Kidney (tissue), 14 donors: Measurements from ENCODE around the gene GPC6. TPM values are rescaled to one million over a fixed set of nuclear protein-coding genes. Genes with fewer than 3 reads are reported as not detected.
"Not testable (repeated sequence)": the region's sequence is repeated elsewhere in the genome, so short reads cannot be mapped to it uniquely, and the experiment has no call there.

Experiments
- DNase-seq, 5 donors: peaks; one replicate each; pipeline ENCODE4 v3.0.0-alpha.2; 2013 to 2020
- FAIRE-seq: peaks from 2 replicates; lab custom pipeline; 2012; peaks lifted over from hg19 to GRCh38; lab: Jason Lieb, UNC
- H3K27ac ChIP-seq, 2 donors: one replicate each; pipeline ENCODE4 v1.7.0; 2013; ENCODE audit warnings: low read depth in 2 of 2, low read length in 2 of 2, inconsistent platforms in 1 of 2
- H3K27me3 ChIP-seq: one replicate; pipeline ENCODE4 v1.7.1; 2013; ENCODE audit warnings: low read length, inconsistent platforms; ENCODE audit not compliant: control insufficient read depth, insufficient read depth
- H3K36me3 ChIP-seq, 3 donors: one replicate each; pipeline versions ENCODE4 v1.7.0 to v1.7.1; 2013; ENCODE audit warnings: low read length in 3 of 3, control low read depth in 1 of 3, inconsistent platforms in 1 of 3; ENCODE audit not compliant: insufficient read depth in 3 of 3, control insufficient read depth in 2 of 3
- H3K4me1 ChIP-seq, 3 donors: one replicate each; pipeline versions ENCODE4 v1.7.0 to v1.7.1; 2013; ENCODE audit warnings: low read length in 3 of 3, inconsistent platforms in 1 of 3, low read depth in 1 of 3; ENCODE audit not compliant: control insufficient read depth in 2 of 3, insufficient read depth in 2 of 3
- H3K4me3 ChIP-seq, 3 donors: one replicate each; pipeline versions ENCODE4 v1.7.0 to v1.8.1; 2013; ENCODE audit warnings: low read length in 3 of 3, control low read depth in 1 of 3, inconsistent platforms in 1 of 3
- H3K9ac ChIP-seq, 3 donors: one replicate each; pipeline versions ENCODE4 v1.7.0 to v1.7.1; 2013; ENCODE audit warnings: low read length in 3 of 3, control low read depth in 1 of 3, inconsistent platforms in 1 of 3
- H3K9me3 ChIP-seq, 3 donors: one replicate each; pipeline versions ENCODE4 v1.7.0 to v1.7.1; 2013; ENCODE audit warnings: low read length in 3 of 3, control low read depth in 1 of 3, inconsistent platforms in 1 of 3; ENCODE audit not compliant: control insufficient read depth in 2 of 3, insufficient read depth in 1 of 3
- intact Hi-C: fragments of 100-400 bp; cut with DNase I; formaldehyde crosslinking; loops from one replicate; pipeline ENCODE4 v1.11.1; 2022
- polyA plus RNA-seq: library from polyadenylated mRNA; stranded (reverse); fragments of 350-450 nt; fragmentation: Illumina TruSeq; extraction: RNeasy Lipid Tissue Mini Kit (QIAGEN cat#74804); gene quantifications from one replicate; pipeline ENCODE4 v1.2.3, GENCODE V29; 2014; ENCODE audit warnings: low read depth, low replicate concordance; ENCODE audit not compliant: insufficient read depth
- total RNA-seq: library from RNA; stranded (reverse); fragmentation: NEBNext Ultra II Directional; extraction: Animal tissue kit (Norgen Biotek cat#: 25700); gene quantifications from one replicate; pipeline ENCODE4 v1.2.1, GENCODE V29; 2021
- TF ChIP-seq, protein P1 (sequence below): IDR thresholded peaks from 3 replicates; pipeline ENCODE4 v1.5.1; 2012; ENCODE audit warnings: mild to moderate bottlenecking, moderate library complexity, borderline replicate concordance; ENCODE audit not compliant: insufficient read depth; ENCODE audit errors: extremely low read depth
- donor health status: control.
- donor health status: control.
- donor health status: control.
- donor health status: control.
- donor health status: control.
- donor health status: DM: yes; HTN: yes; CAD: no.
- donor health status: Normal renal cell carcinoma (clear cell type).

GPC6 gene
- total and polyA plus RNA-seq, 2 donors from 2014 or later, result 6.2 to 15.5 TPM

DNA sequence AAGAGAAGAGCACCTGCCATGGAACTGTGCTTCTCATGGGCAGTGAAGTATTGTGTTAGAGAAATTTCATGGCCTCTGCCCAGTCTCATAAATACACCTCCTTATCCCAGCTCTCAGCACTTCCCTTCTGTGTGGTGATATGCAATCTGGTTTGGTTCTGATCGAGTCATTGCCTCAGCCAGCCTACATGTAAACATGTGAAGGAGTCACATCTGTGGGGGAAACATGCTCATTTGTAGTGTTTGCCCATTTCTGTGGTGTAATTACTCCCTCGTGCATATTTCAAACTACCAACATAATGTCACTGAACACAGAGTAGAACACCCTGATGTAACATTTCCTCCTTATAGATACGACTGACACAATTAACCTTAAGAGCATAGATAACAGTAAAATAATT is 1069.9 kb downstream of the GPC6 start:
- TF ChIP-seq, protein P1, sequence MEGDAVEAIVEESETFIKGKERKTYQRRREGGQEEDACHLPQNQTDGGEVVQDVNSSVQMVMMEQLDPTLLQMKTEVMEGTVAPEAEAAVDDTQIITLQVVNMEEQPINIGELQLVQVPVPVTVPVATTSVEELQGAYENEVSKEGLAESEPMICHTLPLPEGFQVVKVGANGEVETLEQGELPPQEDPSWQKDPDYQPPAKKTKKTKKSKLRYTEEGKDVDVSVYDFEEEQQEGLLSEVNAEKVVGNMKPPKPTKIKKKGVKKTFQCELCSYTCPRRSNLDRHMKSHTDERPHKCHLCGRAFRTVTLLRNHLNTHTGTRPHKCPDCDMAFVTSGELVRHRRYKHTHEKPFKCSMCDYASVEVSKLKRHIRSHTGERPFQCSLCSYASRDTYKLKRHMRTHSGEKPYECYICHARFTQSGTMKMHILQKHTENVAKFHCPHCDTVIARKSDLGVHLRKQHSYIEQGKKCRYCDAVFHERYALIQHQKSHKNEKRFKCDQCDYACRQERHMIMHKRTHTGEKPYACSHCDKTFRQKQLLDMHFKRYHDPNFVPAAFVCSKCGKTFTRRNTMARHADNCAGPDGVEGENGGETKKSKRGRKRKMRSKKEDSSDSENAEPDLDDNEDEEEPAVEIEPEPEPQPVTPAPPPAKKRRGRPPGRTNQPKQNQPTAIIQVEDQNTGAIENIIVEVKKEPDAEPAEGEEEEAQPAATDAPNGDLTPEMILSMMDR, result no peak
- Histone ChIP-seq H3K36me3 (no peaks in the 10 kb centered on the region), H3K9ac (no peak overlapping the region), H3K27ac (no peak overlapping the region), H3K4me3 (no peak overlapping the region), H3K4me1 (no peaks in the 10 kb centered on the region), H3K27me3 (no peaks in the 10 kb centered on the region), H3K9me3 (no peaks in the 10 kb centered on the region)
- no peak for DNase-seq
- intact Hi-C loops, result no loop called here
- FAIRE-seq, result no peak

DNA sequence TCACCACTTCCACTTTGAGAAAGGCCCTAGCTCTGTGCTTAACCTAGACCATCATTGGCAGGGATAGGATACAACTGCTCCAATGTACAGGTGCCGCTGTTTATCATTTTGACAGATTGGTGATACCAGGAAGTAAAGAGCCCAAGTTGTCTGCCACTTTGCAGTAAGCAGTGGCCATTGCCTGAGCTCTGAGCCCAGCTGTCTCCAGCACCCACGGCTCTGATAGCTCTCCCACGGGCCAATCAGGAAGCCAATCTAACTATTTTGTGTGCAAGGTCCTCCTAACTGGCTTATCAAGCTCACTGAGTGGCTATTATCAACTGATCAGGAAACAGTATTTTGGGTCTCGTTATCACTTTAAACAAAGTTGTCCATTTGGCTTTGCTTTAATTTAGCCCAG is 1071.7 kb downstream of the GPC6 start:
- H3K36me3 ChIP-seq, result no peaks in the 10 kb centered on the region
- intact Hi-C loops, result no loop called here
- H3K4me3 ChIP-seq, result no peak overlapping the region
- H3K4me1 ChIP-seq, result no peaks in the 10 kb centered on the region
- H3K9me3 ChIP-seq, result no peaks in the 10 kb centered on the region
- TF ChIP-seq, protein P1, result no peak
- no peak for DNase-seq
- no peak for FAIRE-seq
- H3K9ac ChIP-seq, result no peak overlapping the region
- H3K27ac ChIP-seq, result no peak overlapping the region
- H3K27me3 ChIP-seq, result no peaks in the 10 kb centered on the region

DNA sequence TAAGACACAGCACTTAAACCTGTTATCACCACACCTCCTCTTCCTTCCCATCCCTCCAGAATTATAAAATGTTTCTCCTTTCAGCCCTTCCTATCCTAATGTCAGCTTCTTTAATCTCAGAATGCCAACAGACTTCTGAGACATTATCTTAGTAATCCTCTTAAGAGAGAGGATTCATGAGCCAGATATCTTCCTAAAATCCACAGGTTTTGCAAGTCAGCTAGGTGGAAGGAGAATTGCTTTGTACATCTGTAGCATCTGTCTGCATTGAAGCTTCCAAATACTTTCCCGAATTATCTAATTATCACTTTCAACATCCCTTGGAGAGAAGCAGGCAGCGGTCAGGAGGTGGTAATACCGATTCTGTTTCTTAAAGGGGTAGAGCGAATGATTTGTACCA is 1073.8 kb downstream of the GPC6 start:
- FAIRE-seq (no peak), DNase-seq (no peak)
- Histone ChIP-seq H3K36me3 (no peaks in the 10 kb centered on the region), H3K4me3 (no peak overlapping the region), H3K9me3 (no peaks in the 10 kb centered on the region), H3K9ac (no peak overlapping the region), H3K4me1 (no peaks in the 10 kb centered on the region), H3K27me3 (no peaks in the 10 kb centered on the region), H3K27ac (no peak overlapping the region)
- TF ChIP-seq, protein P1, result no peak
- intact Hi-C loops, result no loop called here

DNA sequence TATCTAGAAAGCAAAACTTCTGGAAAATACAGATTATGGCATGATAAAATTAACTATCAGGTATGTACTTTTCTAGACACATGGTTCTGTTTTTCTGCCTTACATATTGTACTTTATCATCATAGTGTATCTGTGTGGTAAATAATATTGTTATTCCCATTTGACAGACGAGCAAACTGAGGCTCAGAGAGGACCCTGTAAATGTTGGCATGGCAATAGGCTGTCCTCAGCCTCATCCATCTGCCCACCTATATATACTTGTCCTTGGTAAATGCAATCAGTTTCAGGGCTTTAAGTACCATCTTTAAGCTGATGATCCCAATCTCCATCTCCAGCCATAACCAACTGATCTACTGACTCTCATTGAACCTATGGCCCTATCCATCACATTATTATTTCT is 1074.9 kb downstream of the GPC6 start:
- no peak overlapping the region for H3K4me3 ChIP-seq
- no peaks in the 10 kb centered on the region for H3K9me3 ChIP-seq
- FAIRE-seq, result no peak
- no peak overlapping the region for H3K27ac ChIP-seq
- H3K27me3 ChIP-seq, result no peaks in the 10 kb centered on the region
- intact Hi-C loops, result no loop called here
- H3K9ac ChIP-seq, result no peak overlapping the region
- TF ChIP-seq, protein P1, result no peak
- H3K36me3 ChIP-seq, result no peaks in the 10 kb centered on the region
- no peak for DNase-seq
- no peaks in the 10 kb centered on the region for H3K4me1 ChIP-seq

DNA sequence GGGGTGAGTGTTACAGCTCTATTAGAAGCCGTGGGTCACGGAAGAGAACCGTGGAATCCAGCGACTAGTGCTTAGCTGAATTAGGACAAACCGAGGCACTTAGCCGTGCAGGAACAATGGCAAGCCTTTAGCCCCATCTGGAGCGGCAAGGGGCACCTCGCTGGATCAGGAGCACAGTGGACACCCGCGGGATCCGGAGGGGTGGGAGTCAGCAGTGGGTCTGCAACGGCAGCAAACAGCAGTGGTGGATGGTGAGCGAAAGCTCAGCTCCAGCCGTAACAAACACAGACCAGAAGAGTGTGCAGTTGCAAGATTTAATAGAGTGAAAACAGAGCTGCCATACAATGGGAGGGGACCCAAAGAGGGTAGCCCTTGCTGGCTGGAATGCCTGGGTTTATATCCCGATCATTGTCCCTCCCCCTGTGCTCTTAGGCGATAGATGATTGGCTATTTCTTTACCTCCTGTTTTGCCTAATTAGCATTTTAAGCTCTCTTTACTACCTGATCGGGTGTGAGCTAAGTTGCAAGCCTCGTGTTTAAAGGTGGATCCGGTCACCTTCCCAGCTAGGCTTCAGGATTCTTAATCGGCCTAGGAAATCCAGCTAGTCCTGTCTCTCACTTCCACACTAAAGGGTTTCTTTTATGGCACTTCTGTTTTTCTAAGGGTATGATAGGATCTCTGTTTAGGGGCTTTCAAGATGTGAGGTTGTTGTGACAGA is 1076.4 kb downstream of the GPC6 start:
- H3K9ac ChIP-seq, H3K4me3 ChIP-seq, FAIRE-seq, H3K9me3 ChIP-seq, H3K27me3 ChIP-seq, H3K4me1 ChIP-seq, DNase-seq, intact Hi-C loops, H3K27ac ChIP-seq, H3K36me3 ChIP-seq: not testable (repeated sequence)
